SJCRH30 (cell line): Measurements from ENCODE around the gene RNF224. TPM values are rescaled to one million over a fixed set of nuclear protein-coding genes. Genes with fewer than 3 reads are reported as not detected.

Experiments used
- DNase-seq, 2 experiments: peaks; one replicate each; pipeline ENCODE4 v3.0.0-alpha.2; 2015 to 2020
- H3K27ac ChIP-seq: fragments of 250-450 bp; sonication (Bioruptor Pico); 2 replicates; pipeline ENCODE4 v1.5.1; 2020; ENCODE audit warnings: mild to moderate bottlenecking, moderate library complexity
- H3K27me3 ChIP-seq: fragments of 250-450 bp; sonication (Bioruptor Pico); 2 replicates; pipeline ENCODE4 v1.5.1; 2020; ENCODE audit warnings: mild to moderate bottlenecking, moderate library complexity
- H3K36me3 ChIP-seq: fragments of 250-450 bp; sonication (Bioruptor Pico); 2 replicates; pipeline ENCODE4 v1.5.1; 2020; ENCODE audit warnings: mild to moderate bottlenecking, moderate library complexity
- H3K4me1 ChIP-seq: fragments of 250-450 bp; sonication (Bioruptor Pico); 2 replicates; pipeline ENCODE4 v1.5.1; 2020; ENCODE audit warnings: mild to moderate bottlenecking, moderate library complexity
- H3K4me3 ChIP-seq: fragments of 250-450 bp; sonication (Bioruptor Pico); 2 replicates; pipeline ENCODE4 v1.5.1; 2020; ENCODE audit warnings: mild to moderate bottlenecking, moderate library complexity
- H3K9me3 ChIP-seq: fragments of 250-450 bp; sonication (Bioruptor Pico); replicated peaks from 2 replicates; pipeline ENCODE4 v1.5.1; 2020; ENCODE audit warnings: mild to moderate bottlenecking, moderate library complexity
- total RNA-seq: library from RNA; depleted of rRNA; stranded (reverse); fragments of >200 nt; shearing (Covaris generic); gene quantifications from 2 replicates; pipeline ENCODE4 v1.2.3, GENCODE V29; 2014

Gene RNF224
- total RNA-seq, 1 experiment from 2014 or later: not detected

DNA sequence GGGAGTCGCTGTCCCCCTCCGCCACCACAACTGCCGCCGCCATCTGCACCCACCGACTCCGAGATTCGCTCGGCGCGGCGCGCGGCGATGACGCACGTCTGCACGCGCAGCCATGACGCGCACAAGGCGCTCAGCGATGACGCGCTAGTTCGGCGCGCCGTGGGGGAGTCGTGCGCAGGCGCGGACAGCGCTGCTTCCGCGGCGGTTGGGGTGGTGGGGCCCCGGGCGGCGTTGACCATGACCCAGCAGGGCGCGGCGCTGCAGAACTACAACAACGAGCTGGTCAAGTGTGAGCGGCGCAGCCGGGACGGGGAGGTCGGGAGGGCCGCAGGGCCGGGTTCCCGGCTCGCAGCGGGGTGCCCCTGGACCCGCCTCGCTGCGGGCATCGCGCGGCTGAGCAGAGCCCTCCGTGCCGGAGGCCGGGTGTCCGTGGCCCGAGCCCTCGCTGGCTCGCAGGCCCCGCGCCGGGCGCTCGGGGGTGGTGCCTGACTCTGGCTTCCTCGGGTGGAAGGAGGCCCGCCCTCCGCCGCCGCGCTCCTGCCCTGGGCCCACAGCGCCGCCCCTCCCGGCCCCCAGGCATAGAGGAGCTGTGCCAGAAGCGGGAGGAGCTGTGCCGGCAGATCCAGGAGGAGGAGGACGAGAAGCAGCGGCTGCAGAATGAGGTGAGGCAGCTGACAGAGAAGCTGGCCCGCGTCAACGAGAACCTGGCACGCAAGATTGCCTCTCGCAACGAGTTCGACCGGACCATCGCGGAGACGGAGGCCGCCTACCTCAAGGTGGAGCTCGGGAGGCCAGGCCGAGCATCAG, 38.6 kb upstream of the RNF224 start, which contains the start of the genes ANAPC2 and SSNA1:
Gene ANAPC2 (minus strand): TSS at position 71 of the 807 bp plus-strand sequence. CDS start 28 bp downstream, at position 43.
Gene SSNA1 (plus strand): TSS at position 187 of the 807 bp plus-strand sequence. CDS start 51 bp downstream, at position 238.
- Histone ChIP-seq H3K9me3 (no peaks in the 10 kb centered on the region), H3K4me3 (peak within 1 kb of the TSS; percentile 94), H3K27me3 (no peaks in the 10 kb centered on the region), H3K36me3 (peaks cover 5% of the 10 kb centered on the region; the same call in 1 of the 2 replicates), H3K4me1 (peaks cover 20% of the 10 kb centered on the region; the same call in 1 of the 2 replicates), H3K27ac (peak within 1 kb of the TSS; percentile 50)
- DNase-seq: peak; percentile 92 to 95

DNA sequence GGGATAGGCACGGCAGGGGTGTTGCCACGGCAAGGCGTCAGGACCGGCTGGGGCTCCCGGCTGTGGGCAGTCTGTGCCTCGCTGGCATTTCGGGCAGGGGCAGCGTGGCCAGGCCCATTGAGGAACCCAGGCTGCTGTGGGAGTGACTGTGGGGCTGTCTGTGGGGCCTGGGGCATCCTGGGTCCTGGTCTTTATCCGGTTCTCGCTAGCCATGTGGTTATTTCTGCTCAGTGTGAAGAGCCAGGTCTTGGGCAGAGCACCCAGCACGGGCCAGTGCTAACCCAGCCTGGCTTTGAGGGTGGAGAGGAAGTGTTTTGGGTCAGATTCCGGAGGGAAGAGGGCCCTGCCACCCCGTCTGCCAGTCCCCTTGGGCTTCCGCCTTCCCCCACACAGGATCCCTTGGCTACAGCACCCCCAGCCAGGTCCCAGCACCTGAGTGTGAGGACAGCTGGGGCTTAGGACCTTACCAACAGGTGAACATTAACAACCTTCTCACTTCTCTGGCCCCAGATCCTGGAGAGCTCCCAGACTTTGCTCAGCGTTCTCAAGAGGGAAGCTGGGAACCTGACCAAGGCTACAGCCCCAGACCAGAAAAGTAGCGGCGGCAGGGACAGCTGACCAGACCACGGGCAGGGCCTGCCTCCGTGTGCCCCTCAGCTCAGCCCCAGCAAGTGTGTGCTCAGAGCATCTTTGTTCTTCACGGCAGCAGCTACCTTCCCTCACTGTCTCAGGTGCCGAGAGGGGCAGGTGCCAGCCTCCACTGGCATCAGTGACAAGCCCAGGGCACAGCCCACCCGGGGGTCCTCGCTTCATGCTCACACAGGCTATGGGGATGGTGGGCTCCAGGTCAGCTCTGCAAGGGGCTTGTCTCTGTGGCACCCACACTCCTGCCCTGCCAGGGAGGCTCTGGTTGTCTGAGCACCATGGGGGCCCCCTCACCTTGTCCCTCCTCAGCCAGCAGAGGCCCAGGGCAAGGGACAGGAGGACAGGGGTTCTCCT, 37.7 kb upstream of the RNF224 start:
- DNase-seq: no peak

DNA sequence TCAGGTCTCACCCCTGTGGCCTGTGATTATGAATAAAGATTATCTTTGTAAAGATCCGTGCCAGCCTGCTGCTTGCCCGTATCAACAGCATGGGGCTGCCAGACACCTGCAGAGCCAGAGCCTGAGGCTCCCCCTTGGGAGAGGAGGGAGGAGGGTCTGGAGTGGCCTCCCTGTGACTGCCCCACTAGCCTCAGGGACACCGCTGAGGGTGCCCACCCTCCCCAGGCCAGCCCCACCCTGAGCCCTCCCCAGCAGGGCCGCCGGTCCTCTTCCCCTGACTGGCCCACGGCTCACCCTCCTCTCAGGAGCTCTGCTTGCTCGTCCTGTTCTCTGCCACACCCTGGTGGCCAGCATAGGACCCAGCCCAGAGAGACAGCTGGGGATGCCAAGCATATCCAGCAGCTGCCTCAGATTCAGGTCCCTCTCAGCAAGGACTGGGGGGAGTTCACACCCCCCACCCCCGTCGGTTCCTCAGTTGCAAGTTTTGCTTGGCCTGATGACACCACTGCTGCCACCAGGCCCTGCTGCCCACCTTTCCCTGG, 36.9 kb upstream of the RNF224 start:
- Histone ChIP-seq H3K9me3 (no peaks in the 10 kb centered on the region), H3K4me3 (no peak overlapping the region), H3K36me3 (peaks cover 5% of the 10 kb centered on the region; the same call in 1 of the 2 replicates), H3K27me3 (no peaks in the 10 kb centered on the region), H3K4me1 (peaks cover 28% of the 10 kb centered on the region; the same call in 1 of the 2 replicates), H3K27ac (no peak overlapping the region)
- DNase-seq: peak in 1 of 2 experiments; percentile 54

More for the DNA sequence above, 37.7 kb upstream of the RNF224 start:
- peak overlapping the region; percentile 50; the same call in 1 of the 2 replicates for H3K27ac ChIP-seq
- H3K4me3 ChIP-seq: peak overlapping the region; percentile 94
- H3K27me3 ChIP-seq: no peaks in the 10 kb centered on the region
- no peaks in the 10 kb centered on the region for H3K9me3 ChIP-seq
- H3K4me1 ChIP-seq: peaks cover 23% of the 10 kb centered on the region; the same call in 1 of the 2 replicates
- peaks cover 5% of the 10 kb centered on the region; the same call in 1 of the 2 replicates for H3K36me3 ChIP-seq

DNA sequence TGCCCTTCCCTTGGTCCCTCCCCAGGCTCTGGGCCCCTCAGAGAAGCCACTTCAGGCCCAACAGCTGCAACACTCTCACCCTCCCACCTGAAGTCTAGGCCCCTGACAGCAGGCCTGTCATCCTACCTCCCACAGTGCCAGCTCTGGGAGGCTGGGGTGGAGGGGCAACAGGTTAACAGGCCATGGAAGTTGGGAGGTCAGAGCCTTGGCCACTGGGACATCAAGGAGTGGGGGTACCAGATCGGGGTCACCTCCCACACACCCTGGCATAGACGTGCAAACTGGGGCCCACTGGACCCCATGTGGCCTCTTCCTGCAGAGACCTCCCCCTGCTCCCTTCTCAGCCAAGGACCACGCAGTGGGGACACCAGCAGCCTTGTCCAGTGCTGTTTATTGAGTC, 36.1 kb upstream of the RNF224 start:
- H3K27me3 ChIP-seq: no peaks in the 10 kb centered on the region
- H3K36me3 ChIP-seq: peaks cover 5% of the 10 kb centered on the region; the same call in 1 of the 2 replicates
- no peak for DNase-seq
- no peaks in the 10 kb centered on the region for H3K9me3 ChIP-seq
- no peak overlapping the region for H3K27ac ChIP-seq
- peaks cover 28% of the 10 kb centered on the region; the same call in 1 of the 2 replicates for H3K4me1 ChIP-seq
- no peak overlapping the region for H3K4me3 ChIP-seq

DNA sequence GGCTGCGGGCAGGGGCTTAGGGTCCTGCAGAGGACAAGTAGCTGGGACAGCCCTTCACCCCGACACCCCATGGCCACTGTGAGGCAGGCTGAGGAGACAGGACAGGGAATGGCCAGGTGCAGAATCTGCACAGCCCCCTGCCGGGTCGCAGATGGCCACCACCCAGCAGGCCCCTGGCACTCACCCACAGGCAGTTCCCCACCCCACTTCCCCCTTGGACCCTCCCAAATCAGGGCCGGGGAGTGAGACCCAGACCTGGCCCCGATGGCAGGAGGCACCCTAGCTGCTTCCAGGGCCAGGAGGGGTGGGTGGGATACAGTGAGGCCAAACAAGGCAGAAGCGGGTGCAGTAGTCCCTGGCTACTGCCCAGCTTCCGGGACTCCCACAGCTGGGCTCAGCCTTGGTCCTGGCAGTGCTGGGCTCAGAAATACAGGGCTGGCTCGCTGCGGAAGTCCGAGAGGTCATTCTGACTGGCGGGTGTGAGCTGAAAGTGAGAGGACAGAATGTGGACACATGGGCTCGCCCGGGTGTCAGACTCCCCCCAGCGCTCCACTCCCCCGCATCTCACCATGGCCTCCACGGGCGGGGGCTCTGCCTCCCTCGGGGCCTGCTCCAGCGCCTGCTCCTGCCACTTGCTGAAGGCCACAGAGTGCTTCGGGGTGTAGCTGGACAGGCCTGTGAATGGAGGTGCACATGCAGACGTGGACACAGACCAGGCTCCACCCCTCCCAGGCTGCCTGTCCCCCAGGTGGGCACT, 35.4 kb upstream of the RNF224 start:
- Histone ChIP-seq H3K4me1 (peaks cover 22% of the 10 kb centered on the region; the same call in 1 of the 2 replicates), H3K4me3 (no peak overlapping the region), H3K27ac (no peak overlapping the region), H3K9me3 (no peaks in the 10 kb centered on the region), H3K36me3 (peaks cover 5% of the 10 kb centered on the region; the same call in 1 of the 2 replicates), H3K27me3 (no peaks in the 10 kb centered on the region)
- no peak for DNase-seq

DNA sequence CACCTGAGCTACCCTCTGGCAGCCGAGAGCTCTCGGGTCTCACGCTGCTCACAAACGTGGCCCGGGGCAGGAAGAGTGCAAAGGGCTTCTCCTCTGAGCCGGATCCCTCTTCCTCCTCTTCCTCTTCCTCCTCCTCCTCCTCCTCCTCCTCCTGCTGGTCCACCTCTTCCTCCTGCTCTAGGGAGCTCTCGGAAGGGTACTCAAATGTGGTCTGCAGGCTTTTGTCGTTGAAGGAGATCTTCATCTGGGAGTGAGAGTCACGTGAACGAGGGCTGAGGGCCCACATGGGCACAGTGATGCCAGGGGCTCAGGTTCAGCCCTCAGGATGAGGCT, 34.9 kb upstream of the RNF224 start:
- Histone ChIP-seq H3K9me3 (no peaks in the 10 kb centered on the region), H3K27me3 (no peaks in the 10 kb centered on the region), H3K27ac (no peak overlapping the region), H3K4me3 (no peak overlapping the region), H3K4me1 (peaks cover 17% of the 10 kb centered on the region; the same call in 1 of the 2 replicates), H3K36me3 (peaks cover 5% of the 10 kb centered on the region; the same call in 1 of the 2 replicates)
- DNase-seq: no peak

DNA sequence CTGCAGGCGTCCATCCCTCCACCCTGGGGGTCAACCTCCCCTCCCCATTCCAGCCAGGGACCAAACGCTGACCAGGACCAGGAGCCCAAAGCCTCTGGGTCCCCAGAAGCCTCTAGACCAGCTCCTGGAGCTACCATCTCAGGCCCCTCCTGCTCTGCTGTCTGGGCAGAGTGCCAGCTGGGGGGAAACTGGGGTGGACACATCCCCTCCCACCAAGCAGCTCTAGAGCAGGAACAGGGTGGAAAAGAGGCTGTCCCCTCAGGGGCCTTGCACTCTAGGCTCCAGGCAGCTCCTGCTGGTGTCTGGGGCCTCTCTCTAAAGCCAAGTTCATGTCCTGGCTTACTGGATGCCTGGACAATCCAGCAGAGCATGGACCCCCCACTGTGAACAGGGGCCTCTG, 34.4 kb upstream of the RNF224 start:
- H3K27me3 ChIP-seq: no peaks in the 10 kb centered on the region
- no peak overlapping the region for H3K27ac ChIP-seq
- H3K4me3 ChIP-seq: no peak overlapping the region
- H3K4me1 ChIP-seq: peaks cover 15% of the 10 kb centered on the region; the same call in 1 of the 2 replicates
- H3K36me3 ChIP-seq: peaks cover 5% of the 10 kb centered on the region; the same call in 1 of the 2 replicates
- DNase-seq: no peak
- no peaks in the 10 kb centered on the region for H3K9me3 ChIP-seq

DNA sequence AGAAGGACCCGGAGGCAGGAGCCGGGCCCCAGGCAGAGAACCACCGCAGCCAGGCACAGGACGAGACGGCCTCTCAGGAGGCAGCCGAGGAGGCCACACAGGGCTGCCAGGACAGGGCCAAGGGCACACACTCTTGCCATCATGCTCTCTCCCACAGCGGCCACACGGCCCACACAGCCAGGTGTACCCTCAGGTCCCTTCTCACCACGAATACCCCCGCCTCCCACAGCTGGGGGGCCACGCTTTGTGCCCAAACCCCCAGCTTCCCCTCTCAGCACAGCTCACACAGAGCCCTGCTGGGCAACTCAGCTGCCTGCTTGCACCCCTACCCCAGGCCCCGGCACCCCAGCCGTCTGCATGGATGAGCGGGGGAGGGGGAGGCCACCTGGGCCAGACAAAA, 33.5 kb upstream of the RNF224 start:
- Histone ChIP-seq H3K4me3 (no peak overlapping the region), H3K27ac (no peak overlapping the region), H3K9me3 (no peaks in the 10 kb centered on the region), H3K36me3 (peaks cover 5% of the 10 kb centered on the region; the same call in 1 of the 2 replicates), H3K4me1 (peaks cover 21% of the 10 kb centered on the region), H3K27me3 (no peaks in the 10 kb centered on the region)
- DNase-seq: no peak

DNA sequence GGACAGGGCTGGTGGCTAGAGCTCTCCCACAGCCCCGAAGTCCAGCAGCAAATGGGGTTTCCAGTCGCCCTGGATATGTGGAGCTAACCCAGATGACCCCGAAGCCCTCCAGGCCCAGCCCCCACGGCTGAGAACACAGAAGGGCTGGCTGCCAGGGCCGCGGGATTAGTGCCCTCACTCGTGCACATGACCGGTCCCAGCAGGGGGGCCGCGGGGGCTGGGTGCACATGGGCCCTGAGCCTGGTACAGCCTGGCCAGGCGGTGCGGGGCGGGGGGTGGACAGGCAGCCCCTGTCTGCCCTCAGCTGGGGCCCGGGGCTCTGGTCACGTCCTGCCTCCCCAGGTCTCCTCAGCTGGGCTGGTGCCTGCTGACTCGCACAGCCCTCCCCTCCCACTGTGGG, 32.9 kb upstream of the RNF224 start:
- DNase-seq: no peak
- H3K4me1 ChIP-seq: peaks cover 24% of the 10 kb centered on the region
- no peak overlapping the region for H3K4me3 ChIP-seq
- H3K36me3 ChIP-seq: peaks cover 5% of the 10 kb centered on the region; the same call in 1 of the 2 replicates
- no peaks in the 10 kb centered on the region for H3K27me3 ChIP-seq
- no peaks in the 10 kb centered on the region for H3K9me3 ChIP-seq
- no peak overlapping the region for H3K27ac ChIP-seq

DNA sequence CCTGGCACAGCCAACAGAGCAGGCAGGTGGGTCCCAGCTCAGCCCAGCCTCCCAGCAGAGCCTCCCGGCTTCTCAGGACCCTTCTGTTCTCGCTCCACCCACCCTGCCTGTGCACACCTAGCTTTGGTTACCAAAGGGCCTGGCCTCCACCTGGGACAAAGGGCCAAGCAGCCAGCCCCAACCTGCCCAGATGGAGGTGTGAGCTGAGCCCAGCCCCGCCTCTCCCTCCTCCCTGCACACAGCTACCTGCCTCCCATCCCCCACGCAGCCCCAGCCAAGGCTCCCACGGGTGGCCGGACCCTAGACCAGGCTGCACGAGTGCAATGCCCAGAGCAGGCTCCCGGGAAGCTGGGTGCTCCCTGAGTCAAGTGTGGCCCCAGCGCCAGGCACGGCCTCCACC, 32.4 kb upstream of the RNF224 start:
- H3K4me1 ChIP-seq: peaks cover 20% of the 10 kb centered on the region
- peaks cover 4% of the 10 kb centered on the region; the same call in 1 of the 2 replicates for H3K36me3 ChIP-seq
- no peaks in the 10 kb centered on the region for H3K27me3 ChIP-seq
- DNase-seq: no peak
- no peak overlapping the region for H3K27ac ChIP-seq
- no peaks in the 10 kb centered on the region for H3K9me3 ChIP-seq
- H3K4me3 ChIP-seq: no peak overlapping the region

DNA sequence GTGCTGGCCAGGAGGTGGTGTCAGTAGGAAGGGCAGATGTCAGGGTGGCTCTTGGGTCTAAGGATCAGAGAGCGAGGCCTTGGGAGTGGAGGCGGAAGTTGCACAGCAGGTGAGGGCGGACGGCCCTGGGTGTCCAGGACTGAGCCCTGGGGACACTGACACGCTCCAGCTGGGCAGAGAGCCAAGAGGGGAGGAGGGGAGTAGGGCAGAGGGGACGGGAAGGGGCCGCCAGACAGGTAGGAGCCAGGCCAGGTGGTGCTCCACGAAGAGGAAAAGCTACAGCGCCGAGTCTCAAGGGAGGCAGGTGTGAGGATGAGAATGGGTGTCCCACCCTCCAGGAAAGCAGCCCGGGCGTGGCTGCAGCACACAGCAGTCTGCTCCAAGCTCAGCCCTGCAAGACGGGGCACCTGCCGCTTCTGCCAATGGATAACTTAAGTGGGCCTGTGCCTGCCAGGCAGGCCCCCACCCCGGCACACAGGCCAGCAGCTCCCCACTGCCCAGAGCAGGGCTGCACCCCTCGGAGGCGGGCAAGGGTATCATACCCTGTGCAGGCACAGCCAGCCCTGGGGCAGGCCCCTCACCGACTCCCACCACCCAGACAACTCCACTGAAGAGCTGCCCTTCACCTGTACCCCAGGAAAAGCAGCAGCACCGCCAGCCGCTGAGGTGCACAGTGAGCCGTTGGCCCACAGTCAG, 31.6 kb upstream of the RNF224 start:
- Histone ChIP-seq H3K9me3 (no peaks in the 10 kb centered on the region), H3K4me1 (peaks cover 17% of the 10 kb centered on the region), H3K27me3 (no peaks in the 10 kb centered on the region), H3K4me3 (no peak overlapping the region), H3K36me3 (no peaks in the 10 kb centered on the region), H3K27ac (no peak overlapping the region)
- no peak for DNase-seq

DNA sequence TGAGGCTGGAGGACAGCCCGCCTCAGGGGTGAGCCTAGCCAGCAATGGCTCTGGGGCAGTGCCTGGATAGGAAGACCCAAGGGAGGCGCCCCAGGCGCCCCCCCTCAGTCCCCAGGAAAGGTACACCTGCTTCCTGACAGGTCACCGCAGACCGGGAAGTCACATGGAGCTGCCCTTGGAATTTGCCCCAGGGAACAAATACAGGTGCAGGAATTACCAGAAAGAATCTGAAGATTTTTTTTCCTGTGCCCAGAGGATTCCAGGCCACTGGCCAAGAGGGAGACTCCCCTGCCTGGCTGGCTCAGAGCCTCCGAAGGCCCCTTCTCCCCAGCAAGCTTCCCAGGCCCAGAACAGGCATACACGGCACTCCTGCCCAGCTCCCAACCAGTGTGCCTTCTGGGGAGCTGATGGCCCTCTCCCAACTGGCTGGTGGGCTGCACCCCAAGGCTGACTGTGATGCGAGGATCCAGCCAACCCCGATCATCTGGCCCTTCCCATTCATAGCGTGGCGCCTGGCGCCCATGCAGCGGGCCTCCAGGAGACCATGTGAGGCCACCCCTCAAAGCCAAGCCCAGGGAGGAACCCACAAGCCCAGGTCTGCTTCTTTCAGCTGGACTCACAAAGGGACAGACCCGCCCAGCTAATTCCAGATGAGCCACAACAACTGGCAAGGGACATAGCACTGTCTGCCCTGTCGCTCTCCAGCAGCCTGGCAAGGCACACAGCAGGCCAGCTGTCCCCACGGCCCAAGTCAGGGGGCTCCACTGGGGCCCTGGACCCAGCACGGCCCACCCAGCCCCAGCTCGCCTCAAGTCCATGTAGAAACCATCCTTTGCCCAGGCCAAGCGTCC, 29.0 kb upstream of the RNF224 start:
- peaks cover 17% of the 10 kb centered on the region for H3K4me1 ChIP-seq
- H3K27me3 ChIP-seq: no peaks in the 10 kb centered on the region
- no peaks in the 10 kb centered on the region for H3K9me3 ChIP-seq
- no peaks in the 10 kb centered on the region for H3K36me3 ChIP-seq
- no peak overlapping the region for H3K4me3 ChIP-seq
- no peak for DNase-seq
- no peak overlapping the region for H3K27ac ChIP-seq
